ENCODE data around the gene PBX3. TPM values are rescaled to one million over a fixed set of nuclear protein-coding genes. Genes with fewer than 3 reads are reported as not detected.

The PBX3 gene
- total RNA-seq, 4 donors from 2014 or later: 18.0 to 33.5 (median 24.2) TPM

DNA sequence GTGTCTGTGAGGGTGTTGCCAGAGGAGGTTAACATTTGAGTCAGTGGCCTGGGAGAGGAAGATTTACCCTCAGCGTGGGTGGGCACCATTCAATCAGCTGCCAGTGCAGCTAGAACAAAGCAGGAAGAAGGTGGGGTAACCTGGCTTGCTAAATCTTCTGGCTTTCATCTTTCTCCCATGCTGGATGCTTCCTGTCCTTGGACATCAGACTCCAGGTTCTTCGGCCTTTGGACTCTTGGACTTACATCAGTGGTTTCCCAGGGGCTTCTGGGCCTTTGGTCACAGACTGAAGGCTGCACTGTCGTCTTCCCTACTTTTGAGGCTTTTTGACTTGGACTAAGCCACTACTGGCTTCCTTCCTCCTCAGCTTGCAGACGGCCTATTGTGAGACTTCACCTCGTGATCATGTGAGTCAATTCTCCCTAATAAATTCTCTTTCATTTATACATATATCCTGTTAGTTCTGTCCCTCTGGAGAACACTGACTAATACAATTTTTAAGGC is 38.1 kb downstream of the PBX3 start:
- Histone ChIP-seq H3K4me3 (no peak overlapping the region), H3K4me1 (peaks cover 0 to 15% (median 0%) of the 10 kb centered on the region in 4 donors), H3K36me3 (peaks cover 0 to 13% (median 0%) of the 10 kb centered on the region in 3 donors), H3K27me3 (no peaks in the 10 kb centered on the region), H3K9me3 (peaks cover 0 to 12% (median 0%) of the 10 kb centered on the region in 4 donors), H3K27ac (peak overlapping the region in 1 of 4 donors; percentile 65)
- DNase-seq (ENCODE audit: low spot score in 2 of 2): peak in 1 of 2 donors; percentile 9
- WGBS, 2 donors: 58 to 65% methylated on average over 5 of the region's 5 CpGs
- TF ChIP-seq POLR2A (IDR thresholded peaks at IDR 0.05) (no peak), EP300 (IDR thresholded peaks at IDR 0.05) (peak in 1 of 2 donors; percentile 26)

DNA sequence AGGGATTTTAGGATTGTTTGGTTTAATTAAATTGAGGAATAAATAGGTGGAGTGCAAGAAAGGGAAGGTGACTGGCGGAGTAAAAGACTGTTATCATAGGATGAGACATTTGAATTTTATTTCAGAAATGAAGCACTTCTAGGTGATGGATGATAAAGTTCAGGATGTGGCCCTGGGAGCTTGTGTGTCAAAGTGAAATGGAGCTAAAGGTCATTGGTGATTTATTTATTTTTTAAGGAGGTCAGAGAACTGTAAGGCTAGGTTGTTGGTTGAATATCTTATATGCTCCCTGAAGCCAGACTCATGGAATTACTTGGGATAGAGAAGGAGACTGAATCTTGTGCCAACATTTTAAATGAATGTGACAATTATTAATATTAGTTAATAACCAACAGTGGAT is 40.5 kb downstream of the PBX3 start:
- Histone ChIP-seq H3K36me3 (no peaks in the 10 kb centered on the region), H3K27me3 (no peaks in the 10 kb centered on the region), H3K27ac (no peak overlapping the region), H3K4me3 (no peak overlapping the region), H3K9me3 (peaks cover 0 to 4% (median 0%) of the 10 kb centered on the region in 4 donors), H3K4me1 (peaks cover 0 to 15% (median 0%) of the 10 kb centered on the region in 4 donors)
- DNase-seq (ENCODE audit: low spot score in 2 of 2): no peak
- TF ChIP-seq POLR2A (IDR thresholded peaks at IDR 0.05) (no peak), CTCF (IDR thresholded peaks at IDR 0.05) (no peak)
- 96 to 97% methylated on average over 1 of the region's 1 CpG for WGBS, 2 donors

GRCh38 chr9:125789196-125789595 is 42.0 kb downstream of the PBX3 start:
- TF ChIP-seq POLR2A (IDR thresholded peaks at IDR 0.05): no peak
- no peak for TF ChIP-seq CTCF (IDR thresholded peaks at IDR 0.05)
- TF ChIP-seq EP300 (IDR thresholded peaks at IDR 0.05): no peak
- H3K4me3 ChIP-seq: no peak overlapping the region
- no peak overlapping the region for H3K27ac ChIP-seq
- H3K9me3 ChIP-seq: no peaks in the 10 kb centered on the region
- peaks cover 0 to 11% (median 0%) of the 10 kb centered on the region in 4 donors for H3K4me1 ChIP-seq
- H3K36me3 ChIP-seq: no peaks in the 10 kb centered on the region
- H3K27me3 ChIP-seq: no peaks in the 10 kb centered on the region
- no peak for DNase-seq (ENCODE audit: low spot score in 2 of 2)

DNA sequence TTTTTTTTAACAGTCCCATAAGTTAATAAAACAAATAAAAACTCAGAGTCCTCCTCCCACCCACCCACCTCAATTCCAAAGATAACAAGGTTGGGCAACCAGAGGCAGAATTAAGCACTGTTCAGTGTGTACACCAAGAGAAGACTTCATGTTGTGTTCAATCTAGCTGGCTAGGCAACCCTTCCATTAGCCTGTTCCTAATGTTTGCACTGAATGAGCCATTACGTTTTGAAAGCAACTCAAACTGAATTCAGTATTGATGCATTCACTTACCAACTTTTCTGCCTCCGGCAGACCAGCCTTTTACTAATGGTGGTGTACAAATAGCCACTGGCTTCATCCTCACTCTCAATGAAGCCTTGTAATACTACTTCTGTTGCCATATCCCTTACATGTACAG is 47.5 kb downstream of the PBX3 start:
- H3K4me3 ChIP-seq: no peak overlapping the region
- no peak for TF ChIP-seq EP300 (IDR thresholded peaks at IDR 0.05)
- TF ChIP-seq CTCF (IDR thresholded peaks at IDR 0.05): no peak
- TF ChIP-seq POLR2A (IDR thresholded peaks at IDR 0.05): no peak
- 52 to 61% methylated on average over 2 of the region's 2 CpGs for WGBS, 2 donors
- H3K27ac ChIP-seq: no peak overlapping the region
- DNase-seq (ENCODE audit: low spot score in 2 of 2): no peak
- H3K9me3 ChIP-seq: no peaks in the 10 kb centered on the region
- no peaks in the 10 kb centered on the region for H3K27me3 ChIP-seq
- peaks cover 0 to 10% (median 0%) of the 10 kb centered on the region in 4 donors for H3K4me1 ChIP-seq
- H3K36me3 ChIP-seq: no peaks in the 10 kb centered on the region

GRCh38 chr9:125795970-125796596 is 48.9 kb downstream of the PBX3 start:
- TF ChIP-seq CTCF (IDR thresholded peaks at IDR 0.05): no peak
- H3K4me3 ChIP-seq: no peak overlapping the region
- WGBS, 2 donors: 94 to 95% methylated on average over 4 of the region's 4 CpGs

More at GRCh38 chr9:125795970-125796596, 48.9 kb downstream of the PBX3 start:
- DNase-seq (ENCODE audit: low spot score in 2 of 2): no peak
- H3K36me3 ChIP-seq: peaks cover 0 to 4% (median 0%) of the 10 kb centered on the region in 3 donors
- no peaks in the 10 kb centered on the region for H3K9me3 ChIP-seq
- peaks cover 0 to 10% (median 0%) of the 10 kb centered on the region in 4 donors for H3K4me1 ChIP-seq
- no peaks in the 10 kb centered on the region for H3K27me3 ChIP-seq
- H3K27ac ChIP-seq: no peak overlapping the region
